ENCODE results near the gene DNAI4.

DNA sequence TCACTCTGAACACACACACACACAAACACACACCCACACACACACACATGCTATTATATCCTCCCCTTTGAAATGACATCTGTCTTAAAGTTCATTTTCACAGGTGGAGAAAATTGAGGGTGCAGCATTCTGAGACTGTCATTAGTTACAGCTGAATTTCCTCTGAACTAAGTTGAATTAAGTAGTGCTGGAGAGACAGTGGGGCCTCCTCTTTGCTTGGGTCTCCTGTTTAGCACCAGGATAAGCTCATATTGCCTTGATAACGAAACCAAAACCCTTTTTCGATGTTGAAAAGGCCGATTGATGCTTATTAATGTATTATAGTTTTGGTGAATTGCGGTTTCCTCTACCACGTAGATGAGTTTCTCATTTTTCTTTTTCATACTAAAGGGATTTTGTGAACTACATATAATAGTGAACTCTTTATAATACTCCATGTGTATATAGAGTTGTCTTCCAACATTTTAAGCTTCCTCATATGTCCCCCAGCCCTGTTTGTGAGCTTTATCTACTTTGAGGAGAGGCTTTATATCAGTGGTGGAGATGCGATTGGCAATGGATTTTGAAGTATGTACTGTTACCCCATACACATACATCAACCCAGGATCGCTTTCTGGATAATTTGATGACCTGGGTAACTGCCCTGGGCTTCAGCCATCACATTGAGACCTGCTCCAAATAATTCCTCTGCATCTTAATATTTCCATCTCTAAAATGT lies 155.0 kb downstream of the DNAI4 start:
- TF ChIP-seq ZNF274 (IDR thresholded peaks at IDR 0.05; ENCODE audit: low read depth, low read length) (no peak), SUZ12 (IDR thresholded peaks at IDR 0.05; ENCODE audit: extremely low read depth, insufficient read depth, insufficient read length) (no peak), YY1 (IDR thresholded peaks at IDR 0.05; ENCODE audit: insufficient read depth, insufficient read length) (no peak)

Data from NT2/D1 (cell line).